A549 (cell line): ENCODE results near the gene NEGR1.

ENCODE experiments used
- CHD2 ChIP-seq: fragments of 150-350 bp; IDR thresholded peaks from 2 replicates; pipeline ENCODE4 v1.6.1; 2014; ENCODE audit warnings: low read length; ENCODE audit not compliant: partially characterized antibody
- CTCF ChIP-seq: fragments of >200 bp; sonication (Bioruptor Twin); formaldehyde crosslinking; IDR thresholded peaks from 3 replicates; pipeline ENCODE4 v1.5.1; 2016
- MYC ChIP-seq: IDR thresholded peaks from 2 replicates; pipeline ENCODE4 v1.6.1; 2012; ENCODE audit warnings: mild to moderate bottlenecking, inconsistent platforms, low read length, improper control_type of control experiment, borderline replicate concordance
- POLR2A ChIP-seq: IDR thresholded peaks from 2 replicates; pipeline ENCODE4 v1.6.1; 2012; ENCODE audit warnings: mild to moderate bottlenecking, low read length
- TF ChIP-seq, protein P1 (sequence below): fragments of 200-600 bp; sonication (generic); IDR thresholded peaks from 2 replicates; pipeline ENCODE4 v1.6.1; 2016; ENCODE audit warnings: antibody characterized with exemption, mild to moderate bottlenecking, moderate library complexity

DNA sequence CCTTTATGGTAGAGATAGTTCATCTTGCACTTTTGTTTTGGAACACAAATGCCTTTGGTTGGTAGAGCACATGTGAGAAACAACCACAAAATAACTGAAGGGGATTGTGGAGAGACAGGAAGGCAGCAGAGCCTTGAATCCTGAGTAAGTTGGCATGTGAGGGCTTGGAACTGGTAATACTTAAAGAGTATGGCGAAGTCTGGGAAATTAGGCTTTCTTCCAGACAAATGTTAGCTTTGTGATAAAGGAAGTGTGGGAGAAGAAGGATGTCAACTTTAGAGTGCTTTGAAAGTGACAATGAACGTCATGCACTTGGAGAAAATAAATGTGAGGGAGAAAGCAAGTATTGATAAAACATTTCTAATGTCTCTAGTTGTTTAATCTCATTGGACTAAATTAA is 725.2 kb downstream of the NEGR1 start:
- TF ChIP-seq CTCF (no peak), POLR2A (no peak), MYC (no peak), CHD2 (no peak)
- TF ChIP-seq, protein P1, sequence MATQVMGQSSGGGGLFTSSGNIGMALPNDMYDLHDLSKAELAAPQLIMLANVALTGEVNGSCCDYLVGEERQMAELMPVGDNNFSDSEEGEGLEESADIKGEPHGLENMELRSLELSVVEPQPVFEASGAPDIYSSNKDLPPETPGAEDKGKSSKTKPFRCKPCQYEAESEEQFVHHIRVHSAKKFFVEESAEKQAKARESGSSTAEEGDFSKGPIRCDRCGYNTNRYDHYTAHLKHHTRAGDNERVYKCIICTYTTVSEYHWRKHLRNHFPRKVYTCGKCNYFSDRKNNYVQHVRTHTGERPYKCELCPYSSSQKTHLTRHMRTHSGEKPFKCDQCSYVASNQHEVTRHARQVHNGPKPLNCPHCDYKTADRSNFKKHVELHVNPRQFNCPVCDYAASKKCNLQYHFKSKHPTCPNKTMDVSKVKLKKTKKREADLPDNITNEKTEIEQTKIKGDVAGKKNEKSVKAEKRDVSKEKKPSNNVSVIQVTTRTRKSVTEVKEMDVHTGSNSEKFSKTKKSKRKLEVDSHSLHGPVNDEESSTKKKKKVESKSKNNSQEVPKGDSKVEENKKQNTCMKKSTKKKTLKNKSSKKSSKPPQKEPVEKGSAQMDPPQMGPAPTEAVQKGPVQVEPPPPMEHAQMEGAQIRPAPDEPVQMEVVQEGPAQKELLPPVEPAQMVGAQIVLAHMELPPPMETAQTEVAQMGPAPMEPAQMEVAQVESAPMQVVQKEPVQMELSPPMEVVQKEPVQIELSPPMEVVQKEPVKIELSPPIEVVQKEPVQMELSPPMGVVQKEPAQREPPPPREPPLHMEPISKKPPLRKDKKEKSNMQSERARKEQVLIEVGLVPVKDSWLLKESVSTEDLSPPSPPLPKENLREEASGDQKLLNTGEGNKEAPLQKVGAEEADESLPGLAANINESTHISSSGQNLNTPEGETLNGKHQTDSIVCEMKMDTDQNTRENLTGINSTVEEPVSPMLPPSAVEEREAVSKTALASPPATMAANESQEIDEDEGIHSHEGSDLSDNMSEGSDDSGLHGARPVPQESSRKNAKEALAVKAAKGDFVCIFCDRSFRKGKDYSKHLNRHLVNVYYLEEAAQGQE: no peak
